Measurements from ENCODE around the gene MAD1L1.
"Not testable (repeated sequence)": the region's sequence is repeated elsewhere in the genome, so short reads cannot be mapped to it uniquely, and the experiment has no call there.

The MAD1L1 gene

DNA sequence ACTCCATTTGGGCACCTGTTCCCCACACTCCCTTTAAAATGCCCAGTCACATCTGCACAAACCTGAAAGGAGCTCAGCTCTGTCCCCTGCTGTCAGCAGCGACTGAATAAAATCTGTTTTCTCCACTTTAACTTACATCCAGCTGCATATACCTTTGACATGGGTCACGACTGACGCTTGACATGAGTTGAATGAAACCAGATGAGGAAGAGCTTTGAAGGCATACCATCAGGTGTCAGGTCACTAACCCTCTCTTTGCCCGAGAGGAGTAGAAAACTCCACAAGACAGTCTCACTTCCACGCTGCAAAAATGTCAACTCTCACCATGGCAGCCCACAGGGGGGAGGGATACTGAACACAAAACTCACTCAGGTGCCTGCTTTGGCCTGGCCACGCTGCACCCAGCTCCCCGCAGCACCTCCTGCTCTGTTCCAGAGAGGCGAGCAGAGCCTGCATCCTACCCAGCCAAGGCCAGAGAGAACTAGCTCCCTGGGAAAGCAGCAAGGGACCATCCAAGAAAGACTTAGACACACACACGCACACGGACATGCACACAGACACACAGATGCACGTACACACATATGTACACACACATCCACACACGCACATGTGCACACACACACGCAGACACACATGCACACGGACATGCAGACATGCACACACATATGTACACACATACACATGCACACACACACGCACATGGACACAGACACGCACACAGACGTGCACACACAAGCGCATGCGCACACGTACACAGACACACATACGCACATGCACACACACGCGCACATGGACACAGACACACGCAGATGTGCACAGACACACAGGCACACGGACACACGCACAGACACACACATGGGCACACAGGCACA lies 191.0 kb downstream of the MAD1L1 start:
- no peak for DNase-seq

DNA sequence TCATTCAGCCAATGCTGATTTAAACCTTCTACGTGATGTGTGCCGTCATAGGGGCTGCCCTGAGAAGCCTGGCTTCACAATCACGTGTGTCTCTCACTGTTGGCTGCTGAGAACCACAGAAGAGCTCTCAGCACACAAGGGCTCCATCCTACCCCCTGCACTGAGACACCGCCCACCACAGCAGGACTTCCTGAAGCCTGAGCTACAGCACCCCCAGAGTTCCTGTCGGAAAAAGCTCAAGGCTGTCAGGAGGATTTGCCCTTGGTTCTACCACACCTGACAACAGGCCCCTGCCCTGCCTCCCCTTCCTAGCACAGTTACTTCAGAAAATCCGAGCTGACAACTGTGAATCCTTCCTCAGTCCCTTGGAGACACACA lies 191.9 kb downstream of the MAD1L1 start:
- no peak for DNase-seq

DNA sequence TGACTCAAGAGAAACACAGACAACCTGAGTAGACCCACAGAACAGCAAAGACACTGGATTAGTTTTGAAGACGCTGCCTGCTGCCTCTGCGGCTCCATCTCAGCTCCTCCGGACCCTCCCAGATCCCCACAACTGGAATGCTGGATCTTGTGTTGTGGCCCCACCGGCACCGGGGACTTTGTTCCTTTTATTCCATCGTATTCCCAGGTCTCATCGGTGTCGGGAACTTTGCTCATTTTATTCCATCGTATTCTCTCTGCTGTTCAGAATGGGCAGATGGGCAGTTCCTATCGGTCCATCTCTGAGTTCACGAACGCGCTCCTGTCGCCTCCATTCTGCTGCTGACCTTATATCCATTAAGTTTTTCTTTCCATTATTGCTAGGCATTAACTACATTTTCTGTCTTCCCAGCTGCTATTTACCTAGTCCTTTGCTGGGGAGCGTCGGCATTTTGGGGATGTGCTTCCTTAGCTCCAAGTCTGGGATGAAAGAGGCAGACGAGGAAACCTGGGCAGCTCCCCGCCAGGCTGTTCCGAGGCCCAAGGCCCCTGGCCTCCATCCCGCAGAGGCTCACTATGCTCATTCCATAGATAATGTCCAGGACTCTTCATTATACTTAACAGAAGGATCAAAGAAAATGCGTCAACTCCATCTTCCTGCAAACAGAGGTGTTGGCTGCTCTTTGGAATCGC lies 192.4 kb downstream of the MAD1L1 start:
- no peak for DNase-seq

DNA sequence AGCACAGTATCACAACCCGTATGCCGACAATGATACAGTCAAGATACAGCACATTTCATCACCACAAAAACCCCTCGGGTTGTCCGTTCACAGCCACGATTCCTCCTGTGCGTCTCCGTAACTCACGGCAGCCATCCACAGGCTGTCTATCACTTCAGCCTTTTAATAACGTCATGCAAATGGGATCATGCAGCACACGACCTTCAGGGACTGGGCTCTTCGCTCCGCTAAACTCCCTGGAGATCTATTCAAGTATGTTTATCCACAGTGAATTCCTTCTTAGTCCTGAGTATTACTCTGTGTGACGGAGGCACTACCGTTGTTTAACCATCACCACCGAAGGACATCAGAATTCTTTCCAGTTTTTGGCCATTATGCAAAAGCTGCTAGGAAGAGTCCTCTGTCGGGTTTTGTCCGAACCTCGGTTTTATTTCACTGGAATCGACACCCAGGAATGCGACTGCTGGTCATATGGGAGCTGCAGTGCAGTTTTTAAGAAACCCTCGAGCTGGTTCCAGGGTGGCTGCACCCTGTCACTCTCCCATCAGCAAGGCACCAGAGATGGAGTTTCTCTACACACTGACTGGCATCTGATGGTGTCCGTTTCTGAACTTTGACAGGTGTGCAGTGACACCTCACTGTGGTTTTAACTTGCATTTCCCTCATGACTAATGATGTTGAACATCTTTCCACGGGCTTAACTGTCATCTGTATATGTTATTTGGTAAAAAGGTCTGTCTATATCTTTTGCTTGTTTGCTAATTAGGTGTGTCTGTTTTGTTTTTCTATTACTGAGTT lies 193.6 kb downstream of the MAD1L1 start:
- no peak for DNase-seq

DNA sequence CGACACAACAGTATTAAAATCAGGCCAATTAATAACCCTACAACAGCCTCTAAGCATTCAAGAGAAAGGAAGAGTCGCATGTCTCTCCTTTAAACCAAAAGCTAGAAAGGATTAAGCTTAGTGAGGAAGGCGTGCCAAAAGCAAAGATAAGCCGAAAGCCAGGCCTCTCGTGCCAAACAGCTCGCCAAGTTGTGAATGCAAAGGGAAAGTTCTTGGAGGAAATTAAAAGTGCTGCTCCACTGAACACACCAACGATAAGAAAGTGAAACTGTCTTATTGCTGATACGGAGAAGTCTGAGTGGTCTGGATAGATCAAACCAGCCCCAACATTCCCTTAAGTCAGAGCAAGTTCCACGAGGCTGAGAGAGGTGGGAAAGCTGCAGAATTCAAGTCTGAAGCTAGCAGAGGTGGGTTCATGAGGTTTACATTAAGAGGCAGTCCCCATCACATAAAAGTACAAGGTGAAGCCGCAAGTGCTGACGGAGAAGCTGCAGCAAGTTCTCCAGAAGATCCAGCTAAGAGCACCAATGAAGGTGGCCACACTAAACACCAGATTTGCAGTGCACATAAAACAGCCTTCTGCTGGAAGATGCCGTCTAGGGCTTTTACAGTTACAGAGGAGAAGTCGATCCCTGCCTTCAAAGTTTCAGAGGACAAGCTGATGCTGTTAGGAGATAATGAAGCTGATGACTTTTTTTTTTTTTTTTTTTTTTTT lies 194.8 kb downstream of the MAD1L1 start:
- DNase-seq: no peak

DNA sequence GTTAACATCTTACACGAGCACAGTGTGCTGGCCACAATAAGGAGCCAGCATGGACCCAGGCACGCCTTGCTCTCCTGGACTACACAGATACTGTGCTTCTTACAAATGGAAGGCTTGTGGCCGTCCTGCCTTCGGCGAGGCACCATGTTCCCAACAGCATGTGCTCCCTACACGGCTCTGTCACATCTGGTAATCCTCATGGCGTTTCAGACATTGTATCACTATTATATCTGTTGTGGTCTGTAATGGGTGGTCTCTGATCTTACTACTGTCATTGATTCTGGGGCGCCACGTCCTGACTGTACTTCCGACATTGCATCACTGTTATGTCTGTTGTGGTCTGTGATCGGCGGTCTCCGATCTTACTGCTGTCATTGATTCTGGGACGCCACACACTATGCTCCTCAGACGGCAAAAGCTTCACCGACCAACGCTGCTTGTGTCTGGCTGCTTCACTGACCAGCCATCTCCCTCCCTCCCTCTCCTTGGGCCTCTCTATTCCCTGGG lies 195.4 kb downstream of the MAD1L1 start:
- no peak for DNase-seq

DNA sequence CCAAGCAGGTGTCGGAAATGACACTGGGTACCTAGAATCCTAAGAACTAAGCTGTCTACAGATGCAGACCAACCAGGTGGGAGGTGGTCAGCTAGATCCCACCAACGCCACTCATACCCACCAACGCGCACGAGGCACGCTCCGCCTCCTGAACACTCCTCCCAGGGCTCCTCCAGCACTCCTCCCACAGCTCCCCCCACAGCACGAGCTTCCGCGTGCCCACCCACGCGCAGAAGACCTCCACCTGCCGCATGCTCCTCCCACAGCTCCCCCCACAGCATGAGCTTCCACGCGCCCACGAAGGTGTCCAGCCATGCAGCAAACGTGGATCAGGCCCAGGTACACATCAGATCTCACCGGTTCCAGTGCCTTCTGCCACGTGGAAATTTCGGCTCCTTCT lies 196.0 kb downstream of the MAD1L1 start:
- no peak for DNase-seq

DNA sequence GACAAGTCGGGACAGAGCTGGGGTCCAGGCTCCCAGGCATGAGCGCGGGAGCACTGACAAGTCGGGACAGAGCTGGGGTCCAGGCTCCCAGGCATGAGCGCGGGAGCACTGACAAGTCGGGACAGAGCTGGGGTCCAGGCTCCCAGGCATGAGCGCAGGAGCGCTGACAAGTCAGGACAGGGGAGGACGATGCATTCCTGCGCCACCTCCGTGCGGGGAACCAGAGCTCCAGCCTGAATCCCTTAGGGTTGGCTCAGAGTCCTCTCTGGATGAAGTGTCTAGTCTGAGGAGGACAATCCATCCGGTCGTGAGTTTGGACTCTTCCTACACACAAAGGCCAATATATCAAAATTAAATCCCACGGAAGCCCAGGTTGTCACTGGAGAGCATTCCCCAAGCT lies 196.5 kb downstream of the MAD1L1 start:
- not testable (repeated sequence) for DNase-seq

DNA sequence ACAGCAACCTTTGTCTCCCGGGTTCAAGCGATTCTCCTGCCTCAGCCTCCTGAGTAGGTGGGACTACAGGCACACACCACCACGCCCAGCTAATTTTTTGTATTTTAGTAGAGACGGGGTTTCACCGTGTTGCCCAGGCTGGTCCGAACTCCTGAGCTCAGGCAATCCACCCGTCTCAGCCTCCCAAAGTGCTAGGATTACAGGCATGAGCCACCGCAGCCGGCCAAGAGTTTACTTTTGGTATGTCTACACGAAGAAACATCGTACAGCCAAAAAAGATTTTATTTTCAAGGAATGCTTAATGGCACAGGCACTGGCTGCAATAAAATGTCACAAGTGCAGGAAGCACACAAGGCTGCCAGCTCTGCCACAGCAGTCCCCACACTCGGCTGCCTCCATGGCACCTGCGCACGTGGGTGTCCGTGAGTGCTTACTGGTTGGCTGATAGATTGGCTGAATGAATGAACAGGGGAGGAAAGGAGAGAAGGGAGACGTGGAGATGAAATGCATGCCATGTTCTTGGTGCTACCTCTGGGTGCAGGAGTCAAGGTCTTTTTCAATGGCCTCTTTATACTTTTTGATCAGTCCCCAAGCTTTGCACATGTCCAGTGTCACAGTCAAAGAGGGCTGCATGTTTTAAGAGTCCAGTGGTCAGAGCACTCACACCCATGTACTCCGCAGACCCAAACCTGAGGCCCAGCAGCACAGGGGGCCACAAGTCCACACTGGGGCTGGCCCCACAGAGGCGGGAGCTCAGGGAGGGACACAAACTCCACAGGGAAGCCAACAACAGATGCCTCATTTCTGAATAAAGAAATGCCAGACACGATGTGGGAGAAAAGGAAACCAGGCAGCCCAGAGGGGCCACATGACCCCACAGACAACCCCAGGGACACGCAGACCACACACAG lies 198.2 kb downstream of the MAD1L1 start:
- no peak for DNase-seq

DNA sequence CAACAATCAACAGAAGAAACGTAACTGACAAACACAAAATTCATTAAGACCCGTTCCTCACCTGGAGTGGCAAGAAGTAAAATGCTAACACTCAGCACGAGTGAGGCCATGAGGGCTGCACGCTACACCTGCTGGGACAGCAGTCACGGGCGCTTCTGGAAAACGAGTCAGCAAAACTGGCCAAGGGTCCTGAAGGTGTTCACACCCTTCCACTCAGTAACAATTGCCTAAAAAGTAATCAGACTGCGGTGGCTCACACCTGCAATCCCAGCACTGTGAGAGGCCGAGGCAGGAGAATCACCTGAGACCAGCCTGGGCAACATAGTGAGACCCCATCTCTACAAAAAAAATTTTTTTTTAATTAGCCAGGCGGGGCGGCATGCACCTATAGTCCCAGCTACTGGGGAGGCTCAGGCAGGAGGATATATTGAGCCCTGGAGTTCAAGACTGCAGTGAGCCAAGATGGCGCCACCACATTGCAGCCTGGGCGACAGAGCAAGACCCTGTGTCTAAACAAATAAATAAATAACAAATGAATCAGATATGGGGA lies 199.1 kb downstream of the MAD1L1 start:
- no peak for DNase-seq

DNA sequence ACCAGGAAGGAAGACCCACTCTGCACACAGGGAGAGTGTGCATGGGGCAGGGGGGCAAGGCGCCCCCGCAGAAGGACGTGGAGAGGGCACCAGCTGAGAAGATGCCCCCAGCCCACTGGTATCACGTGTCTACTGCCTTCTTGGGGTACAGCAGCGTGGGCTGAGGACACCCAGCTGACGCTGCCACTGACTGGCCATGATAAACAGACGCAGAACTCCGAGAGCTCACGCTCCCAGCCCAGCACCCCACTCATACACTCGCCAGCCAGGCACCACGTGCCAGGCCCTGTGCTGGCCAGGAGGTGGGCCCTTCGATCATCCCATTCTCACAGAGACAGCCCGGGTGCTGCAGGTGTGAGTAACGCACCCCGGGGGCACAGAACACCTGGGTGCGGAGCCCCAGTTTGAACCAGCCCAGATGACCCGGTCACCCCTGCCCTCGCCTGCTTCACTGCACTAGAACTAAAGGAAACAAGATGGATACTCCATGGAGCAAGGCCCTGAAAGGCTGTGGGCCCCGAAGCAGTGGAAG lies 199.8 kb downstream of the MAD1L1 start:
- DNase-seq: no peak

DNA sequence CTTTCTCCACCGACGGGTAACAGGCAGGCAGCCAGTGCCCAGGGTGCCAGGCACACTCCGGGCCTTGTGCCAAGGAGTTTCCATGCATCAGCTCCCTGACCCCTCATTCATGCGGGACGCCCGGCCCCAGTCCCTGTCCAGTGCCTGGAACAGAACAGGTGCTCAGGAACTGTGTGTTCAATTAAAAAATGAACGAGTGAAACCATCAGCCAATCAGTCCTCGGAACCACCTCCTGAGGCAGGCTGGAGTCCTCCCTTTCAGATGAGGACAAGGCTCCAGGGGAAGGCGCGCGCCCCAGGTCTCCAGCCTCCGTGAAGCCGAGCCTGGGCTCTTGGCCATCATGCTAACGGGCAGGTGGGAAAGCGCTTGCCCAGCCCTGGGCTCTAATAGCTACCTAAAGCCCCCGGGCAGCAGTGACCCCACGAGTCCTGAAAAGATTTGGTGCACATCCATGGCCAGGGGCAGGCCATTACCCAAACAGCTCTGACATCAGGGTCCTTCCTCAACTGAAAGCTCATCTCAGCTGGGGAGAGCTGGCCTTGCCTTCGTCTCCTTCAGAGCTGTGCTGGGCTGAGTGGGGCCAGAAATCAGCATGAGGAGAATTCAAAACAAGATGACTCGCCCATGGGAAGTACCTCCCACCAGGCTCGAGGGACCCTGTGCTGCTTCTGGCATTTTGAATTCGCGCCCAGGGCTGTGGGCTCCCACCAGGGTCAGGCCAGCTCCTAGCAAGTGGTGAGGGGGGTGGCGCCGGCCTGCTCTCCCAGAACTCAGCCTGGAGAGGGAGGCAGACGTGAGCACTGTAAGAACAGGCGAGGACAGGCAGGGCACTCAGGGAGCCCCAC lies 200.5 kb downstream of the MAD1L1 start:
- no peak for DNase-seq

DNA sequence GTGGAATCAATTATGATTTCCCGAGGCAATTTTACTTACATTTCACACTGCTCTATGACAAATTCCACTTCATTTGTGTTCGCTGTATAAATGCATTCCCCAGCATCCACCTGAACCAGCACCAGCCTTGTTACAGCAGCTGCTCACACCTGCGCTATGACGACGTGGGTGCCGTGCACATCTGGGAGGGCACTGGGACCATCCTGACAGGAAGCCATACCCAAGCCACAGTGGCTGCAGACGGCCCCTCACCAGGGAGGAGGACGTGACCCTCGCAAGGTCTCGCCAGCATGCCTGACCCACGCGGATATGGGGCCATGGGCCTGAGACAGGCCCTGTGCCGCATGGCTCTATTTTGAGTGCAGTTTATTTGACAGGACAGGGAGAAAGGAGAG lies 201.3 kb downstream of the MAD1L1 start:
- DNase-seq: no peak

DNA sequence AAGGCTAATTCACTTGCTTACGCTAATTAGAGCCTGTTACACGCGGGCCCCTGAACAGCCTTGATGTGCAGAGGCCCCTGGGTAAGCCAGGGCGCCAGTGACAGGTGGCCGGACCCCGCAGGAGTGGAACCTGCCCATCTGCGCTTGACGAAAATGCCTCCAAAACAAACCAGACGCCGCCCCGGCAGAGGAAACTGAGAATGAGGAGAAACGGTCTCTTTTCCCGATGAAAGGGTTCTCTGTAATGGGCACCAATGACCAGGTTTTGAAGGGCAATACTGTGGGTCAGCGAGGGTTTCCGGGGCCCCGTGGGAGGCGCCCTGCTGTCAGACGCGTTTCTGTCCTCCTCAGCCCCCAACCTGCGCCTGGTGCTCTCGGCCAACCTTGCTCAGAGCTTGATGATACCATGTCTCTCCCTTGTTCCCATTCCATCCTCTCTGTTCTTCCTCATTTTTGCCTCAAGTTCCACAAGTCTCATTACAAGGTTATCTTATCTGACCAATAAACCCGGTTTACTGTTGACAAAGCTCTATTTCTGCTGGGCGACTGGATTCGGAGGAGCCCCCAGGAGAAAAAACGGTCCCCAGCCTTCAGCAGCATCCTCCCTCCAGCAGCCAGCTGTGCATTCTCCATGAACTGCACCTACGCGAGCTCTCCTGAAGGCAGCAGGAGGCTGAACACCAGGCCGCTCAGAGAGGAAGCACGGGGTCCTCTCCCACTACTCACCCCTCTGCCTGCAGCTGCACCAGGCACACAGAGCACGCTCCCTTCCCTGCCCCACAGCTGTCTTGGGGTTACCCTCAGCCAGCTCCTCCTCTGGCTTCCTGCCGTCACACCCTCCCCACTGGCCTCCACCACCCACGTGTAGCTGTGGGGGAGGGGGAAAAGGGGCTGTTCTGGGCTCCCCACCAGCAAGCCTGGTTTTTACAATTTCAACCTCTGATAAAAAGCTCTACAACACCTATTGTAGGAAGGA lies 202.0 kb downstream of the MAD1L1 start:
- no peak for DNase-seq

DNA sequence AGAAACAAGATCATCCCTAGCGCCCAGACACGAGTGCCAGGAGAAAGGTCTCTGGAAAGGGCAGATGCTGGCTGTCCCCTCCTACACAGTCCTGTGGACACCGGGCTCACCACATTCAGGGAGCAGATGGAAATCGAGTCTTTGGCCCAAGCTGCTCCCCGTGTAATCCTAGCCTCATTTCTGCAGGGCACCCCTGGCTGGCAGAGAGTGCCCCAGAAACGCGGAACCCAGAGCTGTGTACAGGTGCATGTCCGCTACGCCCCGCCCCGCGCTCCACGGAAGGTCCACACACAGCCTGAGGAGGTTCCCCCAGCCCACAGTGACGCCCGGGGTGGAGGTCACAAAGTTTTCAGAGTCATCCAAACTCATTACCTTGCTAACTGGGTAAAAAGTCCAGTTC lies 202.8 kb downstream of the MAD1L1 start:
- no peak for DNase-seq

DNA sequence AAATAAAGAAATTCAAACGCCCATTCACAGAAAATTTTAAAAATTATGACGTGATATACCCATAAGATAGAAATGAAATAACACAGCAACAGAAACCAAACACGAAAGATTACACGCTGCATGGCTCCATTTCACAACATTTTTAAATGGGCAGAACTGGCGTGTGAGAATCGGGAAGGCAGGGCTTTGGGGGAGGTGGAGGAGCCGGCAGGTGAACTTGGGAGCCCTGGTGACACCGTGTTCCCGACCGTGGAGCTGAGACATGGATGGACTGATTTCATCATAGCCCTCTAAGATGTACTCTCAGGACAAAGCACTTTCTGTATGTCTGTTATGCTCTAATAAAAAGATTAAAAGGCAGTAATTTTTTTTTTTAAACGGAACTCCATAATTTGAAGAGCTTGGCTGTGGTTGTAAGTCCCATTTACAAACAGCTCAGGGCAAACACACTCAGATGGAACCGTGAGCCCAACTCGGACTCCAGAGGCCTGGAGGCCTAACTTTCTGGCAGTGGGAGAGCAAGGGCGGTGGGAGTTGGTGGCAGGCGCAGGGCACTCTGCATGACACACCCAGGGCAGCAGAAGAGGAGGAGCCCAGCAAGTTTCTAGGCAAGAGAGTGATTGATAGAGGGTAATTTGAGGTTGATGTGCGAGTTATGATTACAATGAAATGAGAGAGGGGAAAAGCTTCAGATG lies 203.4 kb downstream of the MAD1L1 start:
- no peak for DNase-seq

DNA sequence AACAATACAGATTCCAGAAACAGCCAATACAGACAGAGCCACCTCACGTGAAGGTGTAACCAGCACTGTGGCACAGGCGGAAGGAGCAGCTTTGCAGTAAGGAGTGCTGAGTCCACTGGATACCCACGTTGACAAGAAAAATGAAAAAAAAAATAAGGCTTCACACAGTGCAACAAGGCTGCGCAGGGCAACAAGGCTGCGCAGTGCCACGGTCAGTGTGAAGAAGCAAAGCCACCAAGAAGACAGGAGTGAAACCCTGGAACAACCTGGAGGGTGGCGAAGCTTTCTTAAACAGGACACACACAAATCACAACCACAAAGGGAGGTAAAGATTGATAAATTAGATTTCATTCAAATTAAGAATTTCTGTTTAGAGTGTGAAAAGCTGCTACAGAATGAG lies 204.0 kb downstream of the MAD1L1 start:
- no peak for DNase-seq

DNA sequence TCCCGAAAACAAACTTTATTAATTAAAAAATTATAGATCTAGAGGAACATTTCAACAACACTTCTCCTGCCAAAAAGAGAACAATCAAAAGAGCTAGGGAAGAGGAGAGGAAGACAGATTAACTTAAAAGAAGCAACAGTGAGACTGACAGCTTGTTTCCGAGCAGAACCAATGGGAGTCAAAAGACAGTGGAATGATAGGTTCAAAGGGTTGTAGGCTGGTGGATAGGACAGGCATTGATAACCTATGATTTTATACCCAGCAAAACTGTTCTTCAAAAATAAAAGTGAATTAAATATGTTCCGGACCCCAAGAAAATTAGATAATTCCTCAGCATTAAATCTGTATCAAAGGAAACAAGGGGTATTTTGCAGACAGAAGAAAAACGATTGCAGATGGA lies 207.6 kb downstream of the MAD1L1 start:
- DNase-seq: no peak

Data from activated T-cell treated with anti-CD3 and anti-CD28 coated beads for 4 hours (primary cell).